HG02623 (cell line): Measurements from ENCODE around the gene UBE4A.
"Not testable (repeated sequence)": the region's sequence is repeated elsewhere in the genome, so short reads cannot be mapped to it uniquely, and the experiment has no call there.

Experiments used
- ATAC-seq: cut with Tn5 transposase; IDR thresholded peaks from one replicate; pipeline ENCODE4 v1.9.1; 2021; ENCODE audit warnings: moderate library complexity; ENCODE audit not compliant: unreplicated experiment

The UBE4A gene

DNA sequence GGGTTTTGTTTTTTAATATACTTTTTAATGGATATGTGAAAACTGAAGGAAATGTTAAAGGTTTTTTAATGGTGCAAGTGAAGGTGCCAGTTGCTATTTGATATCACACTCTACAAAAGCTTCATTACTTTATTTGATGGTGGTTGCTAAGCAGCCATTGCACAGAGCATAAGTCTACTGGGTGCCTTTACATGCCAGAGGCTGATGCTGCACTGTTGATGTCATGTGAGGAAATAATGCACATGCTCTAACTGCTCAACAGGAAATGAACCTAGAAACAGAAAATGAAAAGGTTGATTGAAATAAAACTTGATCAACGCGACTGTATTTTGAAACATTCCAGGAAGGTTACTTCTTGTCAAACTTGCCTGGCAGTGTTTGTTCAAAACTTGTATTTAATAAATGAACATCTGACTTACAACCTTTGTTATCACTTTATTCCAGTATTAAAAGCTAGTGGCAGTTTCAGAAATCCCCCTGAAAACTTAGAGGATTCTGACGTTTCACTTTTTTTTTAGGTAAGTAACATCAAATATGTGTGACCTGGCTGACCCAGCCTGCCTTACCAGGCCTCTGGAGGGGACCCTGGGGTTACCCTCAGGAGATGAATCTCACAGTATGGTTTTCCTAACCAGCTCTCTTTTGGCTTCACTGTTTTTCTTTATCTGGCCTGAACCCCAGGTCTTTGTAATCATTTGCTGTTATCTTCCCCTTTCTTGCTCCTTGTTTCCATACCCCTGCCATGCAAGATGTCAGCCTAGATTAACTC lies 39.6 kb downstream of the UBE4A start:
- no peak for ATAC-seq

DNA sequence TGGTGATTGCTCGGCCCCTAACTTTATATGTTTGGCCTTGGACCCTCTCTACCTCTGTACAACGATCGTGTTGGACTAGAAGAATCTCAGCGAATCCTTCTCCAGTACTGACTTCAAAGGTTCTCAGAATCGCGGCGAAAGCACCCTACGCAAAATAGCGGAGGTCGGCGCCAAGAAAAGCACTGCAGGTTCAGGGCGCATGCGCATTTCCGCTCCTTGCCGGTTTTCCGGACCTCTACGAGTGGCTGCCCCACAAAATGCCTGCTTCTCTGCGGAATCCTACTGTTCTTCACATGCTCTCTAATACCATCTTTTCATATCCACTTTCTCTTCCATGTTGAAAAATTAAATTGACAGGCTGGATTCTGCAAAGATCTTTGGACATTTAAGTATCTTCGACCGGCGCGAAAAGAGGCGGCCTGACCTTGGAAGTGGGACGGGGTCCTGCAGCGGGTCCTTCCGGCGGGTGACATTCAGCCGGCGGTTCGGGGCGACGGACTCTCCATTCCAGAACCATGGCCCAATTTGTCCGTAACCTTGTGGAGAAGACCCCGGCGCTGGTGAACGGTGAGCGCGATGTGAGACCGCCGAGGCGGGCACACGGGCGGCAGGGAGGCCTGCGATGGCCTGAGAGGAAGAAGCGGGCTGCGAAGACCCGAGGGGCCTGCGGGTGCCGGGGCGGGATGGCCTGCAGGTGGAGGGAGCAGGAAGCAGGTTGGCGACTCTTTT lies 41.9 kb downstream of the UBE4A start, which contains the start of gene ATP5MG:
Gene ATP5MG (plus strand): TSS at position 456 of the 729 bp plus-strand sequence. CDS start 60 bp downstream, at position 516.
- ATAC-seq: peak; percentile 51

DNA sequence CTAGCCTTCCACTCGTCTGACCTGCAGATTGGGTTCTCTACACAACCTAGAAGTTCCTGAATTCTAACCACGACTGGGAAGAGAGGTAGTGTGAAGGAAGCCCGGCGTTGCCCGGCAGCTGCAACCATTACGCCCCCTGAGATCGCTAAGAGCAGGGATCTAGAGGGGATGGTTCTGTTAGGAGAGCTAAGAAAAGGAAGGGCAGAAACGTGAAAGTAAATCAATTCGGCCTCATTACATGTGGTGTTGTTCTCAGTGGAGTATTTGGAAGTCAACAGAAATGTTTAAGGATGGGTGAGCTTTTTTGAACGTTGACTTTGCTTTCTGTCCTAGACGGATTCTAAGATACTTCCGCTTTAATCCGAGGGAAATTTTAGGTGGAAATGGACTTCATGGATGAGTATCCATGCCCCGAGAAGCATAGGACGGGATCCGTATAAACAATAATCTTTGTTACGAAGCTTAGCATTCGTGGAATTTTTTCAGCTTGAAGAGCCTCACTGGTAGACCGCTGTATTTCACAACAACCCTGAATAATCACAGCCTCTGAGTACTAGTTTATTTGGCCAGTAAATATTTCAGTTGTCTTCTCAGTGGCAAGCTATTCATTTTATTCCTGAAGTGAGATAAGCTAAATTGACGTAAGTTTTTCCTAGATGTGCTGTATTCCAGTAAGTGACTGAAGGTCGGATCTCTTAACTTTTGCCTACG lies 42.6 kb downstream of the UBE4A start:
- peak; percentile 9 for ATAC-seq

DNA sequence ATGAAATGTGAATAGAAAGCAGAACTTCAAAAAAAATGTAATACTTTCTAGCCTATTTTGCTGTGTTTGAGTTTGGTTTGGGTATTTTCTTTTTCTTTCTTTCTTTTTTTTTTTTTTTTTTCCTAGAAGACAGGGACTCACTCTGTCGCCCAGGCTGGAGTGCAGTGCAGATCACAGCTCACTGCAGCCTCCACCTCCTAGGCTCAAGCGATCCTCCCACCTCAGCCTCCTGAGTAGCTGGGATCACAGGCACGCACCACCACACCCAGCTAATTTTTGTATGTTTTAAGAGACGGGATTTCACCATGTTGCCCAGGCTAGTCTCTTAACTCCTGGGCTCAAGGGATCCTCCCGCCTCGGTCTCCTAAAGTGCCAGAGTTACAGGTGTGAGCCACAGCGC lies 43.2 kb downstream of the UBE4A start:
- not testable (repeated sequence) for ATAC-seq

DNA sequence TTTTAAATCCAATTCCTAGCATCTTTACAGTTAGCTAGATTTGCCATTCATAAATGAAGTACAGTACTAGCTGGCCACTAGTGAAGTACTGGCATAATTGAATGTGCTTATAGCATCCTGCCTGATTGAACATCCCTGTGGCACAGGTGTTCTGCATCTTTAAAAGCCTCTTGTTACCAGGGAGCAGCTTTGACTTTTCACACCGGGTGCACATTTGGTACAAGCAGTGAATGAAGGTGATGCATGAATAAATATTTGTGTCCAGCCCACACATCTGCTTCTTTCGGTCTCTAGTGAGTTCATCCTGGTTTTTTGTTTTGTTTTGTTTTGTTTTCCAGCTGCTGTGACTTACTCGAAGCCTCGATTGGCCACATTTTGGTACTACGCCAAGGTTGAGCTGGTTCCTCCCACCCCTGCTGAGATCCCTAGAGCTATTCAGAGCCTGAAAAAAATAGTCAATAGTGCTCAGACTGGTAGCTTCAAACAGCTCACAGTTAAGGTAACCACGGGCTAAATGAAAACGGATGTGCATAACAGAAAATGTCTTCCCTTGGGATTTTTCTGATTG lies 47.3 kb downstream of the UBE4A start:
- ATAC-seq: no peak

DNA sequence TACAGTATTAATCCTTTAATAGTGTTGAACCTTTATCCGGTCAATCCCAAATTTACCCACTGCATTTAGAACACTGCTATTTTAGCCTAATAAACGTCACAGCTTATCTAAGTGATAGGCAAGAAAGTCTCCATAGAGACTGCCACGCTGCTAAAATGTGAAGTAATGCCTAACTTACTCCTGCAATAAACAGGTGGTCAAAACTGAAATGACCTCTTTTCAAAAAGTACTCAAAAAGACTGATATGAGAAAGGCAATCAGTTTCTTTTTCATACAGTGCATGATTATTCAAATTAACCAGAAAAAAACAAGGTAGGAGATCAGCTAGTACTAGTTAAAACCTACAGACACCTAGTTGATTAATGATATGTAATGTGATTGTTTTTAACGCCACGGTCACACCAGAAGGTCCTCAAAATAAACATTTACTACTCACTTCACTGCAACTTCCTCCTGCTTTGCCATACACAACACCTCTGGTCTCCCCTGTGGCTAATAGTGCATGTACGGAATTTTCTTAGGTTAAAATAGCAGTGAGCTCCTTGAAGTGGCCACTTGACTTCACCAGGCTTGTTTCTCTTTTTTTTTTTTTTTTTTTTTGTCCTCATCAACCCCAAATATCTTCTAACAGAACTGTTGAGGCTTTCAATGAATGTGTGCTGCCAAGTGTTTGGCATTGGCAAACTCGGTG lies 50.8 kb downstream of the UBE4A start:
- peak; percentile 42 for ATAC-seq

DNA sequence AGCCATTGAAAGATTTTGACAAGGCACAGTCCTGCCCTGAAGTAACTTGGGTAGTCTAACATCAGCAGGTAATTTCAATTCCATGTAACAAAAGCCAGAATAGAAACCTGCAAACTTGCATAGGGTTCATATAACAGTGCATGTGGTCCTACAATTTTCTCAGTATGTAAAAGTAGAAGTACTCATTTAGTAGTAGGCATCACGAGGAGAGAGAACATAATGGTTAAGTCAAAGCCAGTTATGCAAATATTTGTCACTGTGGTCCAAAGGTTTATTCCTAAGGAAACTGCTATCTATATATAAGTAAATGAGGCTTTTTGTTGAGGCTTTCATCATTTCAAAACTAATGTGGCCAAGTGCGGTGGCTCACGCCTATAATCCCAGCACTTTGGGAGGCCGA lies 52.1 kb downstream of the UBE4A start:
- no peak for ATAC-seq

DNA sequence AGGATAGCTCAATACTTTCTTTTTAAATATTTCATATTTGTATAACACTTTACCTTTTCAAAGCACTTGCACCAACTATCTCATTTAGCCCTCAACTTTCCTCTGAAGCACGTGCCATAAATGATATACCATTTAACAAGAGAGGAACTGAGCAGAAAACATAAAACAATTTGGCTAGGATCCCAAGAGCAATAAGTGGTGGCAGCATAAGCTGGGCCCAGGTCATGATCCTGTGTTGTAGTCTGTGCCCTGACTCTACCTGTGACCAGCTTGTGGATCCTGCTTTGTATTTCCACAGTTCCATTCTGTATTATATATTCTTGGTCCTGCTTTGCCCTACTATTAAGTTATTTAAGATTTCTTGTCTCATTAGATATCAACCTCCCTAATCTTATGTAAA lies 53.5 kb downstream of the UBE4A start:
- ATAC-seq: no peak

DNA sequence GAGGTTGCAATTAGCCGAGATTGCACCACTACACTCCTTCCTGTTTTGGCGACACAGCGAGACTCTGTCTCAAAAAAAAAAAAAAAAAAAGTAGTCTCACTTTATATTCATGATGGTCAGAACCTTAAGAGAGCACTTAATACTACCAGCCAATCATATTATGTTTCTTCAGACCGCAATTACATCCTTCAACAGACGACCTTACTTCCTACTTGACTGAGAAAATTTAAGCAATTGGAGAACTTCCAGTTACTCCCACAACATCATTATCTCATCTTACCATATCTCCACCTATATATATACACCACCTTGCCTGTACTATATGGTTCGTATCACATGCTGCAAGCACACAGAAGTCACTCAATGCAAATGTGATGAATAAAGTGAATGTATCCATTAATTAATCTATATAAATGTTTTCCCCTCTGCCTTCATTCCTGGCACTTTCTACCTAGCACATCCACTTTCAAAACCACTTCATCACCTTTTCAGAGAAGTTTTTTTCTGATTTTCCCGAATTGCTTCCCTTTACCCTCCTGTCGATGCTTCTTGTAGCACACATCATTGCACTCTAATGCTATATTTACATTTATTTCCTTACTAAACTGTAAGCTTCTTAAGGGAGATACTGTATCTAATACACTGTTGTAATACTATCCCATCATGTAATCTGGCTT lies 55.8 kb downstream of the UBE4A start:
- ATAC-seq: no peak

DNA sequence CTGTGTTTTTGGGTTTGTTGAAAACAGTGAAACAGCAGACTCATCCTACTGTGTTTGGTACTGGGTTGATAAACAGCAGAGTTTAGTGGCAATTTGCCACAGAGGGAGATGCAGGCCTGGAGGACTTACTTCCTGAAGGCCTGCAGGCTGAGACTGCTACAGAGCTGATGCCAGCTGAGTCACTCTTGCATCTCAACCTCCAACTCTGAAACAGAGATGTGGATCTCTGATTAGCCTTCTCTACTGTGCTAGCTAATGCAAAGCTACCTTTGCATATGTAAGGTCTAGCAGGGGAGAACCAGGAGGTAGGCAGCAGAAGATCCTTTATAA lies 56.3 kb downstream of the UBE4A start:
- no peak for ATAC-seq

DNA sequence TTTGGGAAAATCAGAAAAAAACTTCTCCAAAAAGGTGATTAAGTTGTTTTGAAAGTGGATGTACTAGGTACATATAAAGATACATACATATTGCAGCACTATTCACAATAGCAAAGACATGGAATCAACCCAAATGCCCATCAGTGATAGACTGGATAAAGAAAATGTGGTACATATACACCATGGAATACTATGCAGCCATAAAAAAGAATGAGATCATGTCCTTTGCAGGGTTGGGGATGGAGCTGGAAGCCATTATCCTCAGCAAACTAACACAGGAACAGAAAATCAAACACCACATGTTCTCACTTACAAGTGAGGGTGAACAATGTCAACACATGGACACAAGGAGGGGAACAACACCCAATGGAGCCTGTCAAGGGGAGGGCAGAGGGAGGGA lies 57.5 kb downstream of the UBE4A start:
- ATAC-seq: not testable (repeated sequence)

DNA sequence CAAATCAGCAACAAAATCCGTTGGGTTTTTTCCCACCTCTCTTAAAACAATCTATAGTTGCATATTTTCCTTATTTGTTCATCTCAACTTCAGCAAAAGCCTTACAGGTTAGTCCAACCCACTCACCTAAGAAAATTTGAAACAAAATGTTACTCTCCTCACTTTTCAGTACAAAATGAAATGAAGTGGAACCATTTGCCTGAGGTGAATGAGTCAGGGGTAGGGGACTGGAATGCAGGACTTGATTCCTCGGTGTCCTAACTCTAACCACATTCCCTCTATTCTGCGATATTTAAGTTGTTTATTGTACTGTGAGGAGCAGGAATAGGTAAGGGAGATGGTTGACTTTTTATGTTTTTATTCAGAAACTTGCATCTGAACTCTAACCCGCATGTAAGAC lies 58.4 kb downstream of the UBE4A start:
- ATAC-seq: no peak

DNA sequence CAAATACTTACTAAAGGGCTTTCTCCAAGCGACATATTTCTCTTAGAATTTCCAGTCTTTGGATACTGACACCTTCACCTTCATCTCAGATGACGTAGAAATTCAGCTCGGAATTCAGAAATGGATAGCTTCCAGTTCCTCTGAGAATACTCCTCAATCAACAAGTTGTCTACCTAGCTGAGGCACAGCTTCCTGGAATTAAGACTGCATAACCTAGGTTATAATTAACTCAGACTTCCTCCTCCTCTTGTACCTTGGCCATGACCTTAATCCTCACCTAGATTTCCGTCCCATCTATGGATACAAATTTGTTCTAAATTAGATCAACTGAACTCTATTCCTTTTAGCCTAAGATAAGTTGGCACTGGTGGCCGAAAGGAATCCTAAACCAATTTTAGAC lies 59.4 kb downstream of the UBE4A start:
- ATAC-seq: no peak

DNA sequence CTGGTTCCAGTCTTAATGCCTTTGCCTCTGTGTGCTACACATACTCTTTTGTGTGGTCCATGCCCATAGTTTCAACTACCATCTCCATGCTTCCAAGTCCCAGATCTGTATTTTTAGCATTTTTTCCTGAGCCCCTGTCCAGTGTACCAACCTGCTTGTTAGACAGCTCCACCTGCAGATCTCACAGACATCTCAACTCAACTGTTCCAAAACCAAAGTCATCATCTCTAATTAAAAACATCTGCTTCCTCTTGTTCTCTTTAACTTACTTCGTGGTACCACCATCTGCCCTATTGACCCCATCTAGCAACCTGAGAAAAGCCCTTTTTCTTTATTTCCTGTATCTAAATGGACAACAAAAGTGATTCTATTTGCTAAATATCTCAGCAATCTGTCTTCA lies 68.3 kb downstream of the UBE4A start:
- no peak for ATAC-seq

DNA sequence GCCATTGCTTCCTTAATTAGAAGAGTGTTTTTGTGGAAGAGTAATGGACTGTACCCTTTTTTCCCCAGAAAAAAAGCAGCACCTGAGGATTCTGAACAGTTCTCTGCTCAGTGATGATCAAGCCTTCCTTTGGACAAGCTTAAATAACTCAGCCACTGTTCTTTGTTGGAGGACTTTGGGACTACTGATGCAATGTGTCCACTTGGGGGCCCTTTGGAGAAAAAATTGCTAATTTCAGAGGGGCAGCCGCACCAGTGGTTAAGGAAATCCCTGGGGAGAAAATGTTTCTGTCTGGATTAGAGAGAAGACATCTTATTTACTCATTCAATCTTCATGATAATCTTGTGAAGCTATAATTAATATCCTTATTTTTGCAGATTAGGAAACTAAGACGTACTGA lies 71.6 kb downstream of the UBE4A start:
- no peak for ATAC-seq

DNA sequence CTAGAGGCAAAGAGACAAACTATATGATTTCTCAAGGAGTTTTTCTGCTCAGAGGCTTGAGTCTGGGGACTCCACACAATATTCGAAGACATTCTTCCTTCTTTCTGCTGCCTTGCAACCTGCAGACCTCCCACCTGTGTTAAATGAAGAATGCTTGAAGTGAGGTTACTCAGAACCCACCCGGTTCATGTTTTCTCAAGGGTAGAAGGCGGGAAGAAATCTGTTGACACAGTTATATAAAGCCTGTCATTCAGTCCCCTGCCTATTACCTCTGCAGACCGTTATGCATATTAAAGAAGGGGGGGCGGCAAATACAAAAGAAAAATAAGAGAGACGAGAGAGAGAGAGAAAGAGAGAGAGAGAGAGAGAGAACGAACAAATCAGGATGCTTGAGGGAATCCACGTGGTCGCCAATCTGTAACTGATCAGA lies 74.7 kb downstream of the UBE4A start:
- no peak for ATAC-seq

DNA sequence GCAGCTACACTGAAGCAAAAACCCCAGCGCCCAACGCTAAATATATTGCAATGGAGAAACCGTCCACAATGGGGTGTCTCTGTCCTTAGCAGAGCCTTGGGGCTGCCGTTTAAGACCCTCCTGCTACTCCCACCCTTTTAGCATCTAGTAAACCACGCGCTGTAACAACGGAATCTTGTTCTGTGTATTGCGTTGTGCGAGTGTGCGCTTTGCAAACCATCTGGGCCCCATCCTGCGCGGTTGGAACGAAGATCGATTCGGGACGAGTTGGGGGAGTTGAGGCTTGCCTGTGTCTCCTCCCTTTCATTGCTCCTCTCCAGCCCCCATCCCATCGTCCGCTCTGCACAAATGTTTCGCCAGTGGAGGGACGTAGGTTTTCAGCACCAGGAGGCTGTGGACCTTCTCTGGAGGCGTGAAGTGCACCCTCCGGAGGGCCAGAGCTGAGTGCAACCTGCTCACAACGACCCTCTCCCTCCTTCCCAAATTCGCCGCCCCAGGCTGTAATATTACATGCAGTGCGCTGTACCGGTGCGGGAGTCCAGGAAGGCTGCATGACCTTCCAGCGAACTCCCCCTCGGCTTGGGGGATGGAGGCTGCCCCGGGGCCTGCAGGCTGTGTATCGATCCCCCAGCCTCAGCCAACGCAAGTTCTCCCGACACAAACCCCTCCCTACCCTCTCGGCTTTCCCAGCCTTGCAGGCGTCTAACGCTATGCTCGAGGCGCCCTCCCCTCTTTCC lies 75.3 kb downstream of the UBE4A start:
- ATAC-seq: no peak

DNA sequence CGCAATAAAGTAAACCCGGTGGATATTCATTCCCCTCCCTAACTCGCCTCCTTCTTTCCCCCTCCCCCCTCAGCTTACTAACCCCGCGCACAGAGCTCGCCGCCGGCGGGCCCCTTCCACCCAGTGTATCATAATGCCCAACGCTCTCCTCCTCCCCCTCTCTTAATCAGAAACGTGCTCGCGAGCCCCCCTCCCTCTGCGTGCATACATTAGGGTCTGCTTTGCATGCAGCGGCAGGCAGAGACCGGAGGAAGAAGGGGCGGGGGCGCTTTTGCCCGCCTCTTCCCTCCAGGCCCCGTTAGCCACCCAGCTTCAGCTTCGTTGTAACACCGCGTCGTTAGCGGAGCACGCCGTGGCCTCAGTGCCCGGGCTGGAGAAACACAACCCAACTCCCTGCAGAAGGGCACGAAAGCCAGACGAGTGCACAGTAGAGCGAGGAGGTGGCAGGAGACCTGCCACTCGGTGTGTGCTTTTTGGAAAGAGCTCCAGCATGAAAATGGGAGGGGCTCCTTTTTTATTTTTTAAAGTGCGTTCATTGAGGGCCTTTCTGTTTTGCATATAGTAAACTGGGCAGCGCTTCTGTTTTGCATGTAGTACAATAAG lies 76.0 kb downstream of the UBE4A start:
- ATAC-seq: peak; percentile 20

DNA sequence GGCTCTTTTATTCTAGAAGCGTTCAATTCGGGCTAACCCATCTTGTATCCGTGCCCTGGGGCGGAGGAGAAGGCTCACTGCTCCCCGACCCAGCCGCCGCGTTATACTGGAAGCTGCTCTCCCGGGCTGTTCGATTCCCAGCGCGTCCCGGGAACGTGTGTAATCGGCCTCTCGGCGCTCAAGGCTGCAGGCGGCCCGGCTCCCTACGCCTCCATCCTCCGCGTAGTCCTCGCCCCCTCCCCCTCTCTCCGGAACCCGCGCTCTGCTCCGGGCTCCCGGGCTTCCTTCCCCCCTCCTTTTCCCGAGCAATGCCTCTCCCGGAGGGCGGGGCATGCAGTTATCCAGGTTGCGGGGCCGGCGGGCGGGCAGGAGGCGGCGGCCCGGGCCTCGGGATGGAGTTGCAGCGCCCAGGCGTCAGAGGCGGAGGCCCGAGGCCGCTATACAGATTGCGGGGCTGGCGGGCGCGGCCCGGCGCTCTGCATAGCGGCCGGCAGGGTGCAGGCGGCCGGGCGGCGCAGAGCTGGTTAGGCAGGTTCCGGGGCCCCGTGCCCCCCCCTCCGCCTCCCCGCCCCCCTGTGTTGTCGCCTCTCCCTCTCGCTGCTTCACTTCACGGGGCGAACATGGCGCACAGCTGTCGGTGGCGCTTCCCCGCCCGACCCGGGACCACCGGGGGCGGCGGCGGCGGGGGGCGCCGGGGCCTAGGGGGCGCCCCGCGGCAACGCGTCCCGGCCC lies 76.7 kb downstream of the UBE4A start, which contains the start of gene KMT2A:
Gene KMT2A (plus strand): TSS at position 600 of the 732 bp plus-strand sequence. CDS start 21 bp downstream, at position 621.
- ATAC-seq: peak; percentile 56
